Hematopoietic multipotent progenitor cell (in vitro differentiated cells): ENCODE results near the gene ADAM10. TPM values are rescaled to one million over a fixed set of nuclear protein-coding genes. Genes with fewer than 3 reads are reported as not detected.
A peak's percentile ranks its signal among the peaks of the same experiment; 100 is the strongest.
"Not testable (repeated sequence)": the region's sequence is repeated elsewhere in the genome, so short reads cannot be mapped to it uniquely, and the experiment has no call there.

ENCODE experiments used
- DNase-seq, 3 donors: peaks; one replicate each; pipeline ENCODE4 v3.0.0-alpha.2; 2011 to 2015; ENCODE audit warnings: low read depth in 2 of 3, low spot score in 2 of 3
- total RNA-seq: library from RNA; depleted of rRNA; stranded (reverse); fragments of >200 nt; gene quantifications from one replicate; pipeline ENCODE4 v1.2.3, GENCODE V29; 2012

ADAM10 gene, protein sequence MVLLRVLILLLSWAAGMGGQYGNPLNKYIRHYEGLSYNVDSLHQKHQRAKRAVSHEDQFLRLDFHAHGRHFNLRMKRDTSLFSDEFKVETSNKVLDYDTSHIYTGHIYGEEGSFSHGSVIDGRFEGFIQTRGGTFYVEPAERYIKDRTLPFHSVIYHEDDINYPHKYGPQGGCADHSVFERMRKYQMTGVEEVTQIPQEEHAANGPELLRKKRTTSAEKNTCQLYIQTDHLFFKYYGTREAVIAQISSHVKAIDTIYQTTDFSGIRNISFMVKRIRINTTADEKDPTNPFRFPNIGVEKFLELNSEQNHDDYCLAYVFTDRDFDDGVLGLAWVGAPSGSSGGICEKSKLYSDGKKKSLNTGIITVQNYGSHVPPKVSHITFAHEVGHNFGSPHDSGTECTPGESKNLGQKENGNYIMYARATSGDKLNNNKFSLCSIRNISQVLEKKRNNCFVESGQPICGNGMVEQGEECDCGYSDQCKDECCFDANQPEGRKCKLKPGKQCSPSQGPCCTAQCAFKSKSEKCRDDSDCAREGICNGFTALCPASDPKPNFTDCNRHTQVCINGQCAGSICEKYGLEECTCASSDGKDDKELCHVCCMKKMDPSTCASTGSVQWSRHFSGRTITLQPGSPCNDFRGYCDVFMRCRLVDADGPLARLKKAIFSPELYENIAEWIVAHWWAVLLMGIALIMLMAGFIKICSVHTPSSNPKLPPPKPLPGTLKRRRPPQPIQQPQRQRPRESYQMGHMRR
- total RNA-seq, result 57.6 TPM

DNA sequence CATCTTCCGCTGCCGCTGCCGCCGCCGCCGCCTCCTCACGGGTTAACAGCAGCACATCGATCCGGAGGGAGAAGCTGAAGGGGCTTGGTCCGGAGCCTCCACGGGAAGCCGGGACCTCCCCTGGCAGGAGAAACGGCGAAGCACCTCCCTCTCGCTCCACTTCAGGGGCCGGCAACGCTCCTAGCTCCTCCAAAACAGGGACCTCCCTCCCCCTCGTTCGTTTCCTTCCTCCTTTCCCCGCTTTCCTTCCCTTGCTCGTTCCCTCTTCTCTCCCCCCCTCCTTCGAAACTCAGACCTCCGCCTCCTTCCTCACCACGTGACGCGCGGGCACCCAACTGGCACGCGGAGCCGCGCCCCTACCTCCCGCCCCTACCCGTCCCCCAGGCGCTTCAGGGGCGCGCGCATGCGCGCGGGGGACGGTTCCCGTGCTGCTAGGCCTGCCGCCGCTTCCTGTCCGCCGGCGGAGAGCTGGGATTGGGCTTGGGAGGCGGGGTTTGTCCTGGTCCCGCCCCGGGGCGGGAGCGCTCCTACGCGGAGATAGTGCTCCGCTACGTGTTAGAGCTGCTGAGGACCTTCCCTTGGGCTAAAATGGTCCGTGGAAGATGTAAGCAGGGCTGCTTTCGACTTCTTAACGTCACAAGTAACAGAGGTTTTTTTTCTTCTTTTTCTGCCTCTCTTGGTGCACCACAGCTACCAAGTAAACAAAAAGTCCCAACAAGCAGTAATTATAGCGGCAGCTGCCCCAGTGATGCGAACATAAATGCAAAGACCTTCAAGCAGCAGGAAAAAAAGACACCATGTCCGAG is at the start of gene ADAM10:
ADAM10 (minus strand) TSS at position 176 of the 806 bp plus-strand sequence; CDS start at position 3, 173 bp downstream.
- peak; percentile 92 to 99 (median 99) for DNase-seq

DNA sequence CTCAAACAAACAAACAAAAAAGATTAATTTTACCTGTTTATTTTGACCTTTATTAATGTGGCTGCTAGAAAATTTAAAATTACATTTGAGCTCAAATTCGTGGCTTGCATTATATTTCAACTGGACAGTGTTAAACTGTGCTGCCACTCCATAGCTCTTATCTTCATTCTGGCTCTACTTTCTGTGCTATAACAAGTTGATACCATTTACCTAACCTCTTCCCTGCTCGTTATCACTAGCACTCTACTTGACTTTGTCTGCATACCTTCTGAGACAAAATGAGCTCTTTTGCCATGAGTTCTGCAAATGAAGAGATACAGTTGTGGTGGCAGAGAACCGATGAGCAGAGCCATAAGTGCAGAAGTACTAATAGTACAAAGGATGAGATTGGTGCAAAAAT is 48.0 kb upstream of the ADAM10 start:
- no peak for DNase-seq

DNA sequence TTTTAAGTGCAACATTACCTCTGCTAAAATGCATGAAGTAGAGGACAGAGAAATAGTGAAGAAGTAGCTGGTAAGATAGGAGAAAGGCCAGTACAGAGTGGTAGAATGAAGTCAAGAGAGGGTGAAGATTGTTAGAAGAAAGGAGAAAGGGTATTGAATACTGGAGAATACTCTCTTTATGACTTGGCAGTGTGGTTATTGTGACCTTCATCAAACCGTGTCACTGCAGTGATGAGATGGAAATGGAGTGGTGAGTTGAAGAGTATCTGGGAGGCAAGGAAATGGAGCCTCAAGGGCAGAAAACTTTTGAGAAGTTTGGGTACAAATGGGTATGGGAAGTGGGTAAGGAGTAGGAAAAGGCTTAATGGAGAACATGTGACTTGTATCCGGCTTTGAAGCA is 46.3 kb upstream of the ADAM10 start:
- no peak for DNase-seq

DNA sequence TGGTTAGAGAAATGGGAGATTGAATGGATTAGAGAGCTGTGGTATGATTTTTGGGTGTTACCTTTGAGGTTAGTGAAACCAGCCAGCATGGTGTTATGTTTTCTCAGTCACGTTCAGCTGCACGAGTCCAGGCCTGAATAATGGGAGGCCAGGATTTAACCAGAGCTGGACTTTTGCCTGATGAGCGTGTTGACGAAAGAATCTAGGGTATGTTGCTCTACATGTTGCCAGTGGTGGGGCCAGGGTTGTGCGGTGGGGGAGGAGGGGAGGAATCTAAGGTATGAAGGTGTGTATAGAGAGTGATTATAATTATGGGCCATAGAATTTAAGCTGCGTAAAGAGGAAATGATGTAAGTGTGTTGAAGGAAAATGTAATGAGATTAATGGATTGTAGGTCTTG is 44.4 kb upstream of the ADAM10 start:
- DNase-seq, result no peak

DNA sequence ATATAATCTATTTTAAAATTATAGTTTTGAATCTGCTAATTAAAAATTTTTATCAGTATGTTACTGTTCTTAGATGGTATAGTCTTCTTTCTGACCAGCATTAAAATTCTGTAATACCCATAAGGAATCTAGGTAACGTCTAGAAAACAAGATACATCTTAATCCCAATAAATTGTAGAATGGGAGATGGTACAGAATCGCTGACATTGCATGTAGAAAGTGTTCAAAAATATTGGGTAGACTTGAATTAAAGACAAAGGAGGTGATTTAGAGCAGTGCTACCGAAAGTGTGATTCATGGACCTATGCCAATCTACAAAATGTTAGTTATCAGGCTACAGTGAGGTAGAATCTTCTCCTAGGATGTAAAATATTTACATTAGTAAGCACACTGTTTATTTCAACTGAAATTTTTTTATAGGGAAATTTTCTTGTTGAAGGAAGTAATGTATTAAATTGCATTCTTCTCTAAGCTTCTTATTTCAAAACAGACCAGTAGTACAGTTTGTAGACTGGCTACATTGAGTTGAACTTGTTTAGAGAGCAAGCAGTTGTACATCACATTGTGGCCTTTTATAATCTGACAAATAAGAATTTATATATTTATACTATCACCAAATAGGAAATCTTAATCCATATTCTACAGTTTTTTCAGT is 38.7 kb upstream of the ADAM10 start:
- no peak for DNase-seq

DNA sequence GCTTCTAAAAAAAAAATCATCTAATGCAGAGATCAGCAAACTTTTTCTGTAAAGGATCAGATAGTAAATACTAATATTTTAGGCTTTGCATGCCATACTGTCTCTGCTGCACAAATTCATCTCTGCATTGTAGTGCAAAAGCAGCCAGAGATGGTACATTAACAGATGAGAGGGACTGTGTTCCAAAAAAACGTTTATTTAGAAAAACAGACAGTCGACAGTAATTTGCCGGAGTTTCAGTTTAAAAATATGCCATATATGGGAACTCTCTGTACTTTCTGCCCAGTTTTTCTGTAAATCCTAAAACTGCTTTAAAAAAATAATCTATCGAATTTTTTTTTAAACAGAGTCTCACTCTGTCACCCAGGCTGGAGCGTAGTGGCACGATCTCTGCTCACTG is 35.8 kb upstream of the ADAM10 start:
- no peak for DNase-seq

DNA sequence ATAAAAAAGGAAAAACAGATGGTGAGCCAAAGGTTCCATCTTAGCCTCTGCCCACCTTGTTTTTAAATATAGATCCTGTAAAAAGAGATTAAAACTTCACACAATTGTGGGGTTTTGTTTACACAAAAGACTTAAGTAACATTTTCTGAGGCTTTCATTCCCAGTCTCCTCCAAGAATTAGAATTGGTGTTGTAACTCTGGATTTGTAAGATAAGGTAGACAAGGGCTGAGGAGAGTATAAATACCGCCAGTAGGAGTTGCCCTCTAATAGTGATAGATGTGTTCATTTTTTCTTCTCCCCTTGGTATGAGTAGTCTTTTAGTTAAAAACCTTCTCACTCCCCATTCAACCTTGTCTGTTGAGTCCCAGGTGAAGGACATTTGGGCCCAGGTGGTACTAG is 30.0 kb upstream of the ADAM10 start:
- DNase-seq, result no peak

DNA sequence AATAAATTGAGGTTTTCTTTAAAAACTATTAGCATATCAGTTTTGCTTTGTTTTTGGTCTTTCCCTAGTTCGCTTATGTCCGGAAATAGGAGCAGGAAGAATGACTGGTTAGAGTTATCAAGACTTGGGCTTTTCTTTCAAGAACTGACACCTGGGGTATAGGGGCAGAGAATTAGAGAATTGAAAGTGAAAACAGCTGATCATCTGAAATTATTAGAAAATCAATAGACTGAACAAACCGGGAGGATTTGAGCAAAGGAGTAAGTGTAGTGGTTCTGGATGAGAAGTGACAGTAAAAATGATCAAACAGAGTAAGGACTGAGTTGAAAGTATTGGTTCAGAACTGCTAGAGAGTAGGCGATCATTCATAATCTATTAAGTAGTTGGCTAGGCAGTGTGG is 27.6 kb upstream of the ADAM10 start:
- DNase-seq, result no peak

DNA sequence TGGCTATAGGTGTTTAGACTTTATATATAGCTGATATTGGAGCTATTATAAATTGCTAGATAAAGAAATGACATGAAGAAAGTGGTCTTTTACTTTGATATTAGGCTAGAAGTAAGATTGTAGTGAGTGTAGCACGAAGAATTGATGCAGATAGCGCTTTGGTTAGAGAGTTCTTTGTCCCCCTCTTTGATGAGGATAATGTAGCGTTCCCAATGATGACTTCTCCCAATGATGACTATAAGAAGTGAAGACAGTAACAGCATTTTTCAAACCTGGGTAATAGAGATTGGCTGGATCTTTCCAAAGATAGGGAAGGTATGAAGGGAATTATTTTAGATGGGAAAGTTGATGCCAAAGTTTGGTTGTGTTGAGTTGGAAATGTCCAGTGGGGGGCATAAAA is 25.9 kb upstream of the ADAM10 start:
- no peak for DNase-seq

DNA sequence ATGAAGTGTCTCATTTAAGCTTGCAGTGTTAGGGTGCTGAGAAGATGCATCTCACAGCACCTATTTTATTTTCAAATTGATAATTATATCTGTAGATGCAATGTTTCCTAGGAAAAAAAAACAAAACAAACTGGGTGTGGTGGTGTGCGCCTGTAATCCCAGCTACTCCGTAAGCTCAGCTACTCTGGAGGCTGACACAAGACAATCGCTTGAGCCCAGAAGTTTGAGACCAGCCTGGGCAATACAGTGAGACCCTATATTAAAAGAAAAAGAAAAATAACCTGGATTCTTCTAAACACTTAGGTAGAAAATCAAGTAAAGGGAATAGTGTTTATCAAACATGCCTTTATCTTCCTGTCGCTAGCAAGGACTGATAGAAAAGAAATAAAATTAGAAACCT is 23.5 kb upstream of the ADAM10 start:
- no peak for DNase-seq

DNA sequence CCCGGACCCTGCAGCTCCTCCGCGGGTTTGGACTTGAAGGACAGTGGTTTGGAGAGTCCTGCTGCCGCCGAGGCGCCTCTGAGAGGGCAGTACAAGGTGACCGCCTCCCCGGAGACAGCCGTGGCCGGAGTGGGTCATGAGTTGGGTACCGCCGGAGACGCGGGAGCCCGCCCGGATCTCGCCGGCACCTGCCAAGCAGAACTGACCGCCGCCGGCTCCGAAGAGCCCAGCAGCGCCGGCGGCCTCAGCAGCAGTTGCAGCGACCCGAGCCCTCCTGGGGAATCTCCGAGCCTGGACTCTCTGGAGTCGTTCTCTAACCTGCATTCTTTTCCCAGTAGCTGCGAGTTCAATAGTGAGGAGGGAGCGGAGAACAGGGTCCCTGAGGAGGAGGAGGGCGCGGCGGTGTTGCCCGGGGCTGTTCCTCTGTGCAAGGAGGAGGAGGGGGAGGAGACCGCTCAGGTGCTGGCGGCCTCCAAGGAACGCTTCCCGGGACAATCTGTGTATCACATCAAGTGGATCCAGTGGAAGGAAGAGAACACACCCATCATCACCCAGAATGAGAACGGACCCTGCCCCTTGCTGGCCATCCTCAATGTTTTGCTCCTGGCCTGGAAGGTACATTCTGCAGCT is 22.2 kb upstream of the ADAM10 start:
- peak in 1 of 3 donors; percentile 14 for DNase-seq

DNA sequence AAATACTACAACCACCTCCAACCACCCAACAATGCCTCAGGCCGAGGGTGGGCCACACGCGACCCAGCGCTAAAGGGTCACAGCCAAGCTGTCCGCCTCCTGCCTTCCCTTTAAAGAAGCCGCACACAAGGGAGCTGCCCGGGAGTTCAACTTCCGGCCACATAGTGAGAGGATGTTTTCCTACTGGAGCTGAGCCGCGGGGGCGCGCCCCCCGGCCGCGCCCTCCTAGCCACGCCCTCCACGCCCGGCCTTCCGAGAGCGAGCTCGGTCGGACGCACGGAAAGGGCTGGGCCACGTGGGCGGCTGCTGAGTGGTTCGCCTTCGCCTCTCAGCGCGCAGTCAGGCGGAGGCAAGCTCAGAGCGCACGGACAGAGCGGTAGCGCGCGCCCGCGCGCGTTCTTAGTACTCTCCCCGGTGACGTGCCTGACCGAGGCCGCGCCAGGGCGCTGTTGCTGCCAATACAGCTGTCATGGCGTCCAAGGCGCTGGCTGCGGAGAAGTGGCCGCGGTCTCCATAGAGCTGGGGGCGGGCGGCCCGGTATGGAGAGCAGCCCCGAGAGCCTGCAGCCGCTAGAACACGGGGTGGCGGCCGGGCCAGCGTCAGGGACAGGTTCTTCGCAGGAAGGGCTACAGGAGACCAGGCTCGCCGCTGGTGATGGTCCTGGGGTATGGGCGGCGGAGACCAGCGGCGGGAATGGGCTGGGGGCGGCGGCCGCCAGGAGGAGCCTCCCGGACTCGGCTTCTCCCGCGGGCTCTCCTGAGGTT is 21.5 kb upstream of the ADAM10 start, which contains the start of gene MINDY2:
MINDY2 (plus strand) TSS at position 446 of the 764 bp plus-strand sequence; CDS start at position 540, 94 bp downstream.
- peak; percentile 86 to 98 (median 97) for DNase-seq

DNA sequence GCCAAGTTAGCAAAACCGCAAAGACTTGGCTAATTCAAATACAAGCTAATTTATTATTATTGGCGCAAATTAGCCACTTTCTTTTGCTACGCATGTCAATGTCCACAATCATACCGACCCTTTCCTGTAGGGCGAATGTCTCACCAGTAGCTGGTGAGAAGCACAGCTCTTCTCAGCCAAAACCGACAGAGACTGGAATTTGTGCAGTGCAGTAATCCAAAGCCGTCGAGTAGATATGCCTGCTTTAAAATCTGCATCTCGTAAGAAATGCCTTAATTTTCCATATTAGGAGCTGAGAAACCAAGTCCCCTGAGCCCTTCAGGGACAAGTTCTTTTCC is 21.0 kb upstream of the ADAM10 start:
- DNase-seq, result peak in 2 of 3 donors; percentile 60 to 75

DNA sequence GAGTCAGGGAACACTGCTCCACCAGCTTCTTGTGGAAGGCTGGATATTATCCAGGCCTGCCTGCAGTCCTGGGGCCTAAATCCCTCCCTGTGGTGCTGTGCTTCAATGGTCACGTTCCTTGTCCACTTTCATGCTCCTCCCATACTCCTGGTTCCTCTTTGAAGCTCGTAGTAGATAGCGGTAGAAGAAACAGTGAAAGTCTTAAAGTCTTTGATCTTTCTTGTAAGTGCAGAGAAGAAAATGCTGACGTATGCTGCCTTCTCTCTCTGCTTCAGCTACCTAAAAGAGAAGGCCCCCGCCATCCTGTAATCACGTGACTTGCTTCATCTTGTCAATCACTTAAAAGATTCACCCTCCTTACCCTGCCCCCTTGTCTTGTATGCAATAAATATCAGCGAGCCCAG is 19.1 kb upstream of the ADAM10 start:
- not testable (repeated sequence) for DNase-seq

DNA sequence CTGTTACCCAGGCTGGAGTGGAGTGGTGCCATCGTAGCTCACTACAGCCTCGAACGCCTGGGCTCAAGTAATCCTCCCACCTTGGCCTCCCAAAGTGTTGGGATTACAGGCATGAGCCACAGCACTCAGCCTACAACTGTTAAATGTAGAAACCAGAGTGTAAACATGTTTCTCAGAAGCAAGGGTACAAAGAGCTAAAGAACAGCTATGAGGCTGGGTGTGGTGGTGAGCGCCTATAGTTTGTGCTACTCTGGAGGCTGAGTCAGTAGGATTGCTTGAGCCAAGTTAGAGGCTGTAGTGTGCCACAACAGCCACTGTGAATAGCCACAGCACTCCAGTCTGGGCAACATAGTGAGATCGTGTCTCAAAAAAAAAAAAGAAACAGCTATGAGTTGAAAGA is 16.8 kb upstream of the ADAM10 start:
- no peak for DNase-seq

DNA sequence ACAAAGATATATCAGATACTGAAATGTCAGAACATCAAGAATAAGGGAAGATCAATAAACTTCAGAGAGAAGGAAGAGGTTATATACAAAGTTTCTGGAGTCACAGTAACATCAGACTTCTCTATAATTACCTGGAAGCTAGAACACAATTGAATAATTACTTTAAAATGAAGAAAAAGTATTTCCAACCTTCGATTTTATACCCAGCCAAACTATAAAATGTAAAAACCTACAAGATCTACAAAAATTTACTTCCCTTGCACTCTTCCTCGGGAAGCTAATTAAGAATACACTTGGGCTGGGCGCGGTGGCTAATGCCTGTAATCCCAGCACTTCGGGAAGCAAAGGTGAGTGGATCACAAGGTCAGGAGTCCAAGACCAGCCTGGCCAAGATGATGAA is 15.0 kb upstream of the ADAM10 start:
- no peak for DNase-seq

DNA sequence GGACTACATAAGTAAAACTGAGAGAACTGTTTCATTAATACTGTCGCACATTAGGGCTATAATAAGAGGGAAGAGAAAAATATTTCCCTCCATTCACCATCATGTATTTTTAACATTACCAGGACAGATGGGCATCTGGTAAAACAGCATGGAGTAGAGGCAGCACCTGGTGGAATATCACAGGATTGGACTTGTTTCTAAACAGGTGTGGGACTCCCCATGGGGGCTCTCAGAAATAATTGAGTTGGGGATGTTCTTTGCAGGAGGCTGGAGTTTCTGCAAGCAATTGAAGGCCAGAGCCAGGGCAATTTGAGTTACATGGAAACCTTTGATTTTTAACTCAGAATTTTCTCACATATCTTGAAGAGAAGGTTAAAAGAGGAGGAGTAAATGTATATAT is 13.2 kb upstream of the ADAM10 start:
- no peak for DNase-seq

DNA sequence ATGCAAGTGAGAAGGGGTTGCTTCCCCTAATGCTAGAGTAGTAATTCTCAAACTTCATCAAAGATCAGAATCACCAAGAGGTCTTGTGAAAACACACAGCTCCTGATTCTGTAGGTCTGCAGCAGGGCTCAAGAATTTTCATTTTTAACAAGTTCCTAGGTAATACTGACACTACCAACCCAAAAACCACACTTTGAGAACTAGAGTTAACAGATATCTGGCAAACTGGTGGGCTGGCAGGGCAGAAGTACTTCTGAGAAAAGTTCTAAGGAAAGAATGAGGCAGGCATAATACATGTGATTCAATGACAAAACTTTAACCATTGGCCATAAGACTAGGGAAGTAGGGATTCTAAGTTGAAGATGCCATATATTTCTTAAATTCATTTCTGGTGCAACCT is 12.8 kb upstream of the ADAM10 start:
- no peak for DNase-seq

DNA sequence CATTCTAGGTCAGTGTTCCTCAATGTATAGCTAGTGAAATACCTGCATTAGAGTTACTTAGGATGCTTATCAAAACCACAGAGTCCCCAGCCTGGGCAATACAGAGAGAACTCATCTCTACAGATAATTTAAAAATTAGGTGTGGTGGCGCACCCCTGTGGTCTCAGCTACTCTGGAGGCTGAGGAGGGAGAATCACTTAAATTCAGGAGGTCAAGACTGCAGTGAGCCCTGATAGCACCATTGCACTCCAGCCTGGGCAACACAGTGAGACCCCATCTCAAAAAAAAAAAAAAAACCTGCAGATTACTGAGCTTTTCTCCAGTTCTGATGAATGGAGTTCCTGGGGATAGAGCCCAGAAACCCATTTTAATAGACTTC is 11.5 kb upstream of the ADAM10 start:
- DNase-seq, result no peak
